ENCODE measurements around the gene PARD3.

Gene PARD3

DNA sequence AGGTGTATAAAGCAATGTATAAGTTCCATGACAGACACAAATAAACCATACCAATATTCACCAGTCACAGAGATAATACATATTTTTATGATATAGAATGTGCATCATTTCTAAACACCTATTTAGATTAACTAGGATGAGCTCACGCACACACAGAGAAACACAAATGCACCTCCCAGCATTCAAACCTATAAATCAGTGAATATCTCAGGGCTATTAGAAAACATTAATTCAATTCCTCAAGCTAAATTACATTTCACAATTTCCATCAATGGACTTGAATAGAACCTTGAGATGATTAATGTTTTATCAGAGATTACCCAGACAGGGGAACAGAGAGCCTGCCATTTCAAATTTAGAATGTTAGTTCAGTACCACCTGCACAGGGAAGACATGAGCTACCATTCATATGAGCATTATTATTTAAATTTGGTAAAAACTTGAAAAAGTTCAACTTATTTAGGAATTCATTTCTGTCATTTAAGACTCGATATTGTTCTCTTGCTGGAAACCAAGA, 221.7 kb downstream of the PARD3 start:
- Histone ChIP-seq H3K27ac (no peak overlapping the region), H3K9me3 (ENCODE audit: severe bottlenecking) (no peaks in the 10 kb centered on the region), H3K4me3 (ENCODE audit: low read depth, low read length) (no peak overlapping the region), H3K27me3 (ENCODE audit: insufficient read depth, low read depth, severe bottlenecking) (no peaks in the 10 kb centered on the region), H3K36me3 (no peaks in the 10 kb centered on the region)
- no peak for DNase-seq
- TF ChIP-seq, protein P1, sequence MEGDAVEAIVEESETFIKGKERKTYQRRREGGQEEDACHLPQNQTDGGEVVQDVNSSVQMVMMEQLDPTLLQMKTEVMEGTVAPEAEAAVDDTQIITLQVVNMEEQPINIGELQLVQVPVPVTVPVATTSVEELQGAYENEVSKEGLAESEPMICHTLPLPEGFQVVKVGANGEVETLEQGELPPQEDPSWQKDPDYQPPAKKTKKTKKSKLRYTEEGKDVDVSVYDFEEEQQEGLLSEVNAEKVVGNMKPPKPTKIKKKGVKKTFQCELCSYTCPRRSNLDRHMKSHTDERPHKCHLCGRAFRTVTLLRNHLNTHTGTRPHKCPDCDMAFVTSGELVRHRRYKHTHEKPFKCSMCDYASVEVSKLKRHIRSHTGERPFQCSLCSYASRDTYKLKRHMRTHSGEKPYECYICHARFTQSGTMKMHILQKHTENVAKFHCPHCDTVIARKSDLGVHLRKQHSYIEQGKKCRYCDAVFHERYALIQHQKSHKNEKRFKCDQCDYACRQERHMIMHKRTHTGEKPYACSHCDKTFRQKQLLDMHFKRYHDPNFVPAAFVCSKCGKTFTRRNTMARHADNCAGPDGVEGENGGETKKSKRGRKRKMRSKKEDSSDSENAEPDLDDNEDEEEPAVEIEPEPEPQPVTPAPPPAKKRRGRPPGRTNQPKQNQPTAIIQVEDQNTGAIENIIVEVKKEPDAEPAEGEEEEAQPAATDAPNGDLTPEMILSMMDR (IDR thresholded peaks at IDR 0.05; ENCODE audit: low read depth, low read length) = no peak

DNA sequence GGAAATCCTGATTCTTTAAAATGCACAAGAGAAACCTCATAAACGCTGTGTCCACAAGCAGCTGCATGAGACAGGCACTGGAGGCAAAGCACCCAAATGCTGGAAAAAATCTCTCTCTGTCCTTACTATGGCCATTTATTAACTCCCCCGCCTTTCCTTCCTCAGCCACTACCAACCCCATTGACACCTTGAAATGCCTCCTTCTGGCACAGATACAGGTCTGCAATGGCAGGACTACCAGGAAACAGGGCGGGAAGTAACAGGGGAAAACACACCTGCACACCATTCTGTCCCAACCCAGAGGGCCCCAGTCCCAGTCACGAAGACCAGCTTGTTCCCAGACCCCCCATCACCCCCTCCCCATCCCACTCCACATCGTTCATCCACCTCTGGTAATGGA, 224.3 kb downstream of the PARD3 start:
- TF ChIP-seq, protein P1 (IDR thresholded peaks at IDR 0.05; ENCODE audit: low read depth, low read length) = no peak
- Histone ChIP-seq H3K9me3 (ENCODE audit: severe bottlenecking) (no peaks in the 10 kb centered on the region), H3K4me3 (ENCODE audit: low read depth, low read length) (no peak overlapping the region), H3K27me3 (ENCODE audit: insufficient read depth, low read depth, severe bottlenecking) (no peaks in the 10 kb centered on the region), H3K27ac (no peak overlapping the region), H3K36me3 (no peaks in the 10 kb centered on the region)
- DNase-seq = no peak

DNA sequence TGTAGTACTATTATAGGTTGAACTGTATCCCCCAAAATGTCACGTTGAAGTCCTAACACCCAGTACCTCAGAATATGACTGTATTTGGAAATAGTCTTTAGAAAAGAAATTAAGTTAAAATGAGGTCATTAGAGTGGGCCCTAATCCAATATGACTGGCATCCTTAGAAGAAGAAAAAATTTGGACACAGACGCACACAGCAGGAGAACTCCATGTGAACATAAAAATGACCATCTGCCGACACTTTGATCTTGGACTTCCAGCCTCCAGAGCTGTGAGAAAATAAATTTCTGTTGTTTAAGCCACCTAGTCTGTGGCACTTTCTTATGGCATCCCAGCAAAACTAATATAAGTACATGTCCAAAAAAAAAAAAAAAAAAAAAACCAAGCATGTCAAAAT, 225.8 kb downstream of the PARD3 start:
- Histone ChIP-seq H3K27ac (no peak overlapping the region), H3K4me3 (ENCODE audit: low read depth, low read length) (no peak overlapping the region), H3K27me3 (ENCODE audit: insufficient read depth, low read depth, severe bottlenecking) (no peaks in the 10 kb centered on the region), H3K36me3 (no peaks in the 10 kb centered on the region), H3K9me3 (ENCODE audit: severe bottlenecking) (no peaks in the 10 kb centered on the region)
- DNase-seq = no peak
- TF ChIP-seq, protein P1 (IDR thresholded peaks at IDR 0.05; ENCODE audit: low read depth, low read length) = no peak

DNA sequence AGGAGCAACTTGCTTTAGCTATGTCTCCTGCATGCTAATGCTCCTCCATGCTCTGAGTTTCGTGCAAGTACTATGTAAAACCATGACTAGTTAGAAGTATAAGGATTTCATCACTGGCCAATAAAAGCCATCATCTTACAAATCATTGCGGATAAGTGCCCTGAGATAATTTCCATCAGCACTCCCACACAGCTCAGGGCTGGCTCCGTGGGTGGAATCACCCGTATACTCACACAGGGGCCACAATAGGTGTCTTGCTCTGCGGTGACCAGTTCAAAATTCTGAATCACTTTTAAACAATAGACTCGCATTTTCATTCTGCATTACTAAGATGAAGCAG, 227.4 kb downstream of the PARD3 start:
- H3K27me3 ChIP-seq (ENCODE audit: insufficient read depth, low read depth, severe bottlenecking) = no peaks in the 10 kb centered on the region
- H3K9me3 ChIP-seq (ENCODE audit: severe bottlenecking) = no peaks in the 10 kb centered on the region
- no peaks in the 10 kb centered on the region for H3K36me3 ChIP-seq
- H3K27ac ChIP-seq = no peak overlapping the region
- TF ChIP-seq, protein P1 (IDR thresholded peaks at IDR 0.05; ENCODE audit: low read depth, low read length) = no peak
- DNase-seq = no peak
- H3K4me3 ChIP-seq (ENCODE audit: low read depth, low read length) = no peak overlapping the region

DNA sequence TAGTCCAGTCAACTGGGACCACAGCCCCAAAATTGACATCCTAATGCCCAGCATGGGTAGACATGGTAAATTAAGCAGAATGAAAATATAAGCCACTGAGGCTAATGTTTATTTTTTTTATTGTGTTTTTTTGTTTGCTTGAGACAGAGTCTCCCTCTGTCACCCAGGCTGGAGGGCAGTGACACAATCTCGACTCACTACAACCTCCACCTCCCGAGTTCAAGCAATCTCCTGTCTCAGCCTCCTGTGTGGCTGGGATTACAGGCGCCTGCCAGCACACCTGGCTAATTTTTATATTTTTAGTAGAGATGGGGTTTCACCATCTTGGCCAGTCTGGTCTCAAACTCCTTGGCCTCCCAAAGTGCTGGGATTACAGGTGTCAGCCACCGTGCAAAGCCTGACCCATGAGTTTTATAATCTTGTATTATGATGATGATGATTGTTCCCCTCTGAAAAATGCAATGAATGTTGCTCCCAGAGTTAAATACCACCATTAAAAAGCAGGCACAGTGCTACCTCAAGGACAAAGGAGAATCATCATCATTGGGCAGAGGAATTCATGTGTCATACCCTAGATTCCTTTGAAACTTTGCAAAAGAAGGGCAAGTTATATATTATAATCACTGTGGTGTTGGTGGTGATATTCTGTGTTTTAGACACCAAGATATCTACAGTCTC, 228.0 kb downstream of the PARD3 start:
- no peaks in the 10 kb centered on the region for H3K9me3 ChIP-seq (ENCODE audit: severe bottlenecking)
- no peaks in the 10 kb centered on the region for H3K36me3 ChIP-seq
- TF ChIP-seq, protein P1 (IDR thresholded peaks at IDR 0.05; ENCODE audit: low read depth, low read length) = no peak
- DNase-seq = no peak
- no peak overlapping the region for H3K27ac ChIP-seq
- H3K4me3 ChIP-seq (ENCODE audit: low read depth, low read length) = no peak overlapping the region
- H3K27me3 ChIP-seq (ENCODE audit: insufficient read depth, low read depth, severe bottlenecking) = no peaks in the 10 kb centered on the region

All from WERI-Rb-1 (cell line).